ENCODE data around the gene SERP1. TPM values are rescaled to one million over a fixed set of nuclear protein-coding genes. Genes with fewer than 3 reads are reported as not detected.

SERP1 gene
- total RNA-seq, 2 donors from 2014 or later: 78.4 to 81.8 TPM

- peak overlapping the region; percentile 71 for H3K27ac Mint-ChIP-seq
- TF ChIP-seq CTCF (conservative IDR thresholded peaks at IDR 0.05): no peak
Observed at GRCh38 chr3:150588027-150588830, 41.9 kb upstream of the SERP1 start.

GRCh38 chr3:150583028-150583427 lies 36.7 kb upstream of the SERP1 start:
- Mint-ChIP-seq H3K4me3 (no peak overlapping the region), H3K27ac (no peak overlapping the region), H3K9me3 (no peaks in the 10 kb centered on the region), H3K36me3 (ENCODE audit: low read depth) (peaks cover 52% of the 10 kb centered on the region), H3K27me3 (ENCODE audit: insufficient read depth) (no peaks in the 10 kb centered on the region), H3K4me1 (peaks cover 1% of the 10 kb centered on the region)
- Histone ChIP-seq H3K27me3 (ENCODE audit: control insufficient read depth, insufficient read depth, low read length, poor library complexity, severe bottlenecking) (no peaks in the 10 kb centered on the region), H3K9me3 (ENCODE audit: control insufficient read depth, low read length) (peaks cover 4% of the 10 kb centered on the region), H3K36me3 (ENCODE audit: control insufficient read depth, insufficient read depth, low read length) (peaks cover 68% of the 10 kb centered on the region), H3K27ac (ENCODE audit: low read depth, low read length) (no peak overlapping the region), H3K4me3 (ENCODE audit: low read length) (no peak overlapping the region), H3K9ac (ENCODE audit: extremely low read depth, low read length, poor library complexity, severe bottlenecking) (no peak overlapping the region), H3K4me1 (ENCODE audit: control insufficient read depth, insufficient read depth, low read length) (no peaks in the 10 kb centered on the region)
- TF ChIP-seq CTCF (conservative IDR thresholded peaks at IDR 0.05): no peak
- DNase-seq: no peak
- 94% methylated on average over 1 of the region's 1 CpG; no CpG with 5 or more reads in 1 of the 2 experiments for WGBS, 2 experiments (ENCODE audit: insufficient coverage in 1 of 2, insufficient read length in 1 of 2)

More at GRCh38 chr3:150588027-150588830, 41.9 kb upstream of the SERP1 start:
- H3K4me1 ChIP-seq (ENCODE audit: control insufficient read depth, insufficient read depth, low read length): peaks cover 4% of the 10 kb centered on the region
- peaks cover 7% of the 10 kb centered on the region for H3K4me1 Mint-ChIP-seq
- no peaks in the 10 kb centered on the region for H3K9me3 Mint-ChIP-seq
- no peak overlapping the region for H3K9ac ChIP-seq (ENCODE audit: extremely low read depth, low read length, poor library complexity, severe bottlenecking)
- H3K9me3 ChIP-seq (ENCODE audit: control insufficient read depth, low read length): peaks cover 4% of the 10 kb centered on the region
- H3K4me3 Mint-ChIP-seq: no peak overlapping the region
- H3K36me3 ChIP-seq (ENCODE audit: control insufficient read depth, insufficient read depth, low read length): peaks cover 38% of the 10 kb centered on the region
- H3K36me3 Mint-ChIP-seq (ENCODE audit: low read depth): peaks cover 24% of the 10 kb centered on the region
- no peak overlapping the region for H3K27ac ChIP-seq (ENCODE audit: low read depth, low read length)
- H3K27me3 Mint-ChIP-seq (ENCODE audit: insufficient read depth): no peaks in the 10 kb centered on the region
- peak; percentile 56 for DNase-seq
- no peak overlapping the region for H3K4me3 ChIP-seq (ENCODE audit: low read length)
- 78 to 79% methylated on average over 8 to 9 of the region's 9 CpGs for WGBS, 2 experiments (ENCODE audit: insufficient coverage in 1 of 2, insufficient read length in 1 of 2)
- no peaks in the 10 kb centered on the region for H3K27me3 ChIP-seq (ENCODE audit: control insufficient read depth, insufficient read depth, low read length, poor library complexity, severe bottlenecking)

DNA sequence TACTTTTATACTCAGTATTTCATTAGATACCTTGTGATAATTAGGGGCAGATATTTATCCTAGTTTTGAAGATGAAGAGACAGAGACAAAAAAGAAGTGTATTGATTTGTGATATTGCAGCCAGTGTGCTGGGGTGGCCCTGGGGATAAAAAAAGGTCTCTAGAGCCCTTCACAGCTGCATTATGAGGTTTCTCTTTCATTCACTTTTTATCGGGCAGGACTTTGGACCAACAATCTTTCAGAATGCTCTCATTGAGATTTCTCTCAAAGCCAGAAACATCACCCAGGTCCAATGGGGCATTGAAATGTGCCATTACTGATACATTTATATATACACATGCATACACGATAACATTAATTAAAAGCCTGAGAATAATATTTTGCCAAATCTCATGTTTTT lies 36.3 kb upstream of the SERP1 start:
- TF ChIP-seq CTCF (conservative IDR thresholded peaks at IDR 0.05): no peak
- H3K4me1 ChIP-seq (ENCODE audit: control insufficient read depth, insufficient read depth, low read length): no peaks in the 10 kb centered on the region
- no peak overlapping the region for H3K4me3 Mint-ChIP-seq
- H3K27me3 Mint-ChIP-seq (ENCODE audit: insufficient read depth): no peaks in the 10 kb centered on the region
- no peaks in the 10 kb centered on the region for H3K9me3 Mint-ChIP-seq
- no peak overlapping the region for H3K9ac ChIP-seq (ENCODE audit: extremely low read depth, low read length, poor library complexity, severe bottlenecking)
- no peaks in the 10 kb centered on the region for H3K4me1 Mint-ChIP-seq
- H3K36me3 Mint-ChIP-seq (ENCODE audit: low read depth): peaks cover 56% of the 10 kb centered on the region
- 95 to 100% methylated on average over 2 of the region's 2 CpGs for WGBS, 2 experiments (ENCODE audit: insufficient coverage in 1 of 2, insufficient read length in 1 of 2)
- peak overlapping the region; percentile 37 for H3K27ac Mint-ChIP-seq
- DNase-seq: no peak
- H3K9me3 ChIP-seq (ENCODE audit: control insufficient read depth, low read length): peaks cover 4% of the 10 kb centered on the region
- H3K36me3 ChIP-seq (ENCODE audit: control insufficient read depth, insufficient read depth, low read length): peaks cover 68% of the 10 kb centered on the region
- no peak overlapping the region for H3K4me3 ChIP-seq (ENCODE audit: low read length)
- H3K27ac ChIP-seq (ENCODE audit: low read depth, low read length): no peak overlapping the region
- H3K27me3 ChIP-seq (ENCODE audit: control insufficient read depth, insufficient read depth, low read length, poor library complexity, severe bottlenecking): no peaks in the 10 kb centered on the region

Measured in endodermal cell (in vitro differentiated cells).